ENCODE results near the gene NACA2.
"Not testable (repeated sequence)": the region's sequence is repeated elsewhere in the genome, so short reads cannot be mapped to it uniquely, and the experiment has no call there.

NACA2 gene

DNA sequence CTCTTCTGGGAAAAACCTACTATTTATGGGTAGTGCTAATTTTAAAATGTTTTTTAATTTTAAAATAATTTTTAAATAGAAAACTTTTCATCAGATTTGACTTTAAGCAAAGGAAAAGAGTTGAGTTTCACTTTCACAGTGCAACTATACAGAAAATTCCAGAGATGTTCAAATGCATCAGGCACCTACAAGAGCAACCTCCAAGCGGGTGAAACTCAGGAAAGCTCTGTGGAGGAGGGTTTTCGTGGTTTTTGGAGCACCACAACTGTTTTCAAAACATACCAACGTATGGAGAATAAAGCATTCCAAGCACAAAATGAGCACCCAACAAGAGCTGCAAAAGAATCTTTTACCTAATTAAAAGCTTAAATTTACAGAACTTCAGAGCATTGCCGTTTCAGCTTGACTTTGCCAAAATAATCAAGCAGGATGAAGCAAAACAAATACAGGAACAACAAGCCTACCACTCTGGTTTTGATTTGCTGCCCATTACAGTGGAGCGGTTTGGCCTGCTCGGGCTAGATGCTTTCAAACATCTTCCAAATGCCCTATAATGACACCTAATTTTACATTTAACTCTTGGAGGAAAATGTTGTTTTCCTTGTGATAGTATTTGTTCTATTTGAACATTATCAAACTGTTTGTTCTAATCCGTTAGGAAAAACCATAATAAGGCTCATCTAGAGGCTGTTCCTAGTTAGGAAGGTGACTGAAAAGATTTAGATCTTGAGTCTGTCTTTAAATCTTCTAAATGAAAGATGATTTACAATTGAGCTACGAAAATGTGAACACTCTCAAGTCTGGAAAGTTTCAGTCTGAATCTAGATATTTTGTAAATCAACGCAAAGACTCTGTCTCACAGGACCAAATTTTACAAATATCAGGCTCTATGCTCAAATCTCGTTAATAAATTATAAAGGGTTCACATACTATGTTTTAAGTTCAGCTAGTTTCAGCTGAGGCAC is 34.5 kb downstream of the NACA2 start:
- no peak overlapping the region for H3K4me3 Mint-ChIP-seq
- peaks cover 11% of the 10 kb centered on the region for H3K4me1 Mint-ChIP-seq

DNA sequence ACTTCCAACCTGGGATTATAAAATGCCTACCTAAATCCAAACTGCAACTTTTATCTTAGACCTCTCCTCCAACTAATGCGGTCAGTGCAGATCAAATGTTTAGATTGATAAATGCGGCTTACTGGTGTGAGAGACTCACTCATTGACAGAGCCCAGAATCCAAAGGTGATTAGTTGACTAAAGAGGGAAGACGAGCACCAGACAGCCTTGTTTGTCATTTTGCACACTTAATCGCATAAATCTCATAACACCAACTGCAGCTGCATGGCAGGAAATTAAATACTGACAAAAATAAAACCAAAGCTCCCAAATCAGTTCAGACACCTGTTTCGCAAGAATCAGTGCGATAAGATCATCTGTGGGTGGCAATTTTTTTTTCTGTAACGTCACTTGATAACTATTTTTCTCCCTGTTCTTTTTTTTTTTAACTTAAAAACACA is 35.9 kb downstream of the NACA2 start:
- TF ChIP-seq, protein P1, sequence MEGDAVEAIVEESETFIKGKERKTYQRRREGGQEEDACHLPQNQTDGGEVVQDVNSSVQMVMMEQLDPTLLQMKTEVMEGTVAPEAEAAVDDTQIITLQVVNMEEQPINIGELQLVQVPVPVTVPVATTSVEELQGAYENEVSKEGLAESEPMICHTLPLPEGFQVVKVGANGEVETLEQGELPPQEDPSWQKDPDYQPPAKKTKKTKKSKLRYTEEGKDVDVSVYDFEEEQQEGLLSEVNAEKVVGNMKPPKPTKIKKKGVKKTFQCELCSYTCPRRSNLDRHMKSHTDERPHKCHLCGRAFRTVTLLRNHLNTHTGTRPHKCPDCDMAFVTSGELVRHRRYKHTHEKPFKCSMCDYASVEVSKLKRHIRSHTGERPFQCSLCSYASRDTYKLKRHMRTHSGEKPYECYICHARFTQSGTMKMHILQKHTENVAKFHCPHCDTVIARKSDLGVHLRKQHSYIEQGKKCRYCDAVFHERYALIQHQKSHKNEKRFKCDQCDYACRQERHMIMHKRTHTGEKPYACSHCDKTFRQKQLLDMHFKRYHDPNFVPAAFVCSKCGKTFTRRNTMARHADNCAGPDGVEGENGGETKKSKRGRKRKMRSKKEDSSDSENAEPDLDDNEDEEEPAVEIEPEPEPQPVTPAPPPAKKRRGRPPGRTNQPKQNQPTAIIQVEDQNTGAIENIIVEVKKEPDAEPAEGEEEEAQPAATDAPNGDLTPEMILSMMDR (IDR thresholded peaks at IDR 0.05; ENCODE audit: unreplicated experiment in 3 of 3), result no peak
- no peak overlapping the region for H3K27ac Mint-ChIP-seq
- H3K9me3 Mint-ChIP-seq, result no peaks in the 10 kb centered on the region
- H3K4me3 Mint-ChIP-seq, result no peak overlapping the region
- H3K27me3 Mint-ChIP-seq (ENCODE audit: low read depth), result peaks cover 11% of the 10 kb centered on the region
- peaks cover 11% of the 10 kb centered on the region for H3K4me1 Mint-ChIP-seq
- H3K36me3 Mint-ChIP-seq (ENCODE audit: low read depth), result no peaks in the 10 kb centered on the region

More for the DNA sequence above, 34.5 kb downstream of the NACA2 start:
- no peak overlapping the region for H3K27ac Mint-ChIP-seq
- no peaks in the 10 kb centered on the region for H3K9me3 Mint-ChIP-seq
- TF ChIP-seq, protein P1 (IDR thresholded peaks at IDR 0.05; ENCODE audit: unreplicated experiment in 3 of 3), result no peak
- H3K36me3 Mint-ChIP-seq (ENCODE audit: low read depth), result no peaks in the 10 kb centered on the region
- H3K27me3 Mint-ChIP-seq (ENCODE audit: low read depth), result peaks cover 6% of the 10 kb centered on the region

DNA sequence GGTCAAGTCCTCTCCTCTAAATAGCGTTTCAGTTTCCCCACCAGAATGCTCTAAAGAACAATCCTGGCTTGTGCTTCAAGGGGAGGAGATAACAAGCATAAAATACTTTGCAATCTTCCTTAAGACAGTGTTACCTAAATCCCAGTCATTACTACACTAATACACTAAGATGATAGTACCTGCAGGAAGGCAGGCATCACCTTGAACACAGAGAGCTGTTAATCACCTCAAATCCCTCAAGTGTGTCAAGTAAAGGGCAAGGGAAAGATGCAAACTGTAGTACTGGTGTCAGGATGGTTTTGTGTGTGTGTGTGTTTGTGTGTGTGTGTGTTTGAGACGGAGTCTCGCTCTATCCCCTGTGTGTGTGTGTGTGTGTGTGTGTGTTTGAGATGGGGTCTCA is 36.8 kb downstream of the NACA2 start:
- Mint-ChIP-seq H3K36me3 (ENCODE audit: low read depth) (no peaks in the 10 kb centered on the region), H3K27me3 (ENCODE audit: low read depth) (peaks cover 13% of the 10 kb centered on the region), H3K27ac (no peak overlapping the region), H3K9me3 (no peaks in the 10 kb centered on the region), H3K4me3 (no peak overlapping the region), H3K4me1 (peaks cover 11% of the 10 kb centered on the region)
- TF ChIP-seq, protein P1 (IDR thresholded peaks at IDR 0.05; ENCODE audit: unreplicated experiment in 3 of 3), result no peak

DNA sequence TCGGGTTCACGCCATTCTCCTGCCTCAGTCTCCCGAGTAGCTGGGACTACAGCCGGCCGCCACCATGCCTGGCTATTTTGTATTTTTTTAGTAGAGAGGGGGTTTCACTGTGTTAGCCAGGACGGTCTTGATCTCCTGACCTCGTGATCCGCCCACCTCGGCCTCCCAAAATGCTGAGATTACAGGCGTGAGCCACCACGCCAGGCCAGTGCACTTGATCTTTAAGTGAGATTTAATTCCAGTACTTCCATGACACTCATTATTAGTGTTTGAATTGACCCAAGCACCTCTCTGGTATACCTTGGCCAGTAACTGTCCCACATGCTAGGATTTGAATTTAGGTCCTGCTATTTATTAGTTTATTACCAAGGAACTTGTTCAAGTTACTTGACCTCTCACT is 38.5 kb downstream of the NACA2 start:
- H3K27ac Mint-ChIP-seq; H3K36me3 Mint-ChIP-seq (ENCODE audit: low read depth); H3K9me3 Mint-ChIP-seq; H3K4me3 Mint-ChIP-seq; H3K4me1 Mint-ChIP-seq: not testable (repeated sequence)
- peaks cover 13% of the 10 kb centered on the region for H3K27me3 Mint-ChIP-seq (ENCODE audit: low read depth)

DNA sequence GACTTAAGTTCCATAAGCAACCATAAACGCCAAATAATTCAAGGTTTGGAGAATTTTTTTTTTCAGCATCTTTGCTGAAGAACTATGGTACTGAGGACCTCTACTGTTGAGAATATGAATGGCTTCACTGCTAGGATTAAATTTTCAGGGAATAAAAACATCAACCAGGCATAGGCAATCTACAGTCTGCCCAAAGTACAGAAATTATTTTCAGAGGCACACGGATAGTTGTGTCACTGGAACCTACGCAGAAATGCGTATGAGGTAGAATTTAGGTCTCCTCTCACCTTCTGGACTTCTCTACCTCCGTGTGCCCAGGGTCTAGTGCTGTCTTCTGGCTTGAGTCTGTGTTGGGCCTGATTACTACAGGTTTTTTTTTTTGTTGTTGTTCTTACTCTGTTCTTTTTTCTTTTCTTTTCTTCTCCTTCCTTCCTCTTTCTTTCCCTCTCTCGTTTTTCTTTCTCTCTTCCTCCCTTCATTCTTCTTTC is 39.7 kb downstream of the NACA2 start:
- H3K4me3 Mint-ChIP-seq, result no peak overlapping the region
- TF ChIP-seq, protein P1 (IDR thresholded peaks at IDR 0.05; ENCODE audit: unreplicated experiment in 3 of 3), result peak; percentile 76 to 83 (median 76)
- peaks cover 4% of the 10 kb centered on the region for H3K9me3 Mint-ChIP-seq
- peaks cover 13% of the 10 kb centered on the region for H3K27me3 Mint-ChIP-seq (ENCODE audit: low read depth)
- no peak overlapping the region for H3K27ac Mint-ChIP-seq
- no peaks in the 10 kb centered on the region for H3K36me3 Mint-ChIP-seq (ENCODE audit: low read depth)
- peaks cover 7% of the 10 kb centered on the region for H3K4me1 Mint-ChIP-seq

DNA sequence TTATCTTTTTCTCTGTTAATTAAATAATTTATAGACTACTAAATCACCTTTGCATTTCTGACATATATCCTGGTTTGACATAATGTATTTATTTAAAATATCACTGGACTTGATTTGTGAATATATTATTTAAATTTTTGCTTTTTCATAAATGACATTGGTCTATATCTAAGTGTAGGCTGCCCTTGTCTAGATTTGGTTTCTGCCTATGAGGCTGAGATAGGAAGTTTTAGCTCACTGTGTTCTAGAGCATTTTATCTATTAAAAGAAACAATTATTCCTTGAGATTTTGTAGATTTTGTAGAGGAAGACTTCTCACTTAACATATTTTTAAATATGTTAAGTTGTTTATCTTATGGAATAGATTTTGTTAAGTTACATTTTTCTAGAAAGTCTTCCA is 43.9 kb downstream of the NACA2 start:
- no peak overlapping the region for H3K4me3 Mint-ChIP-seq
- peaks cover 12% of the 10 kb centered on the region for H3K27me3 Mint-ChIP-seq (ENCODE audit: low read depth)

More for the DNA sequence above, 43.9 kb downstream of the NACA2 start:
- TF ChIP-seq, protein P1 (IDR thresholded peaks at IDR 0.05; ENCODE audit: unreplicated experiment in 3 of 3), result no peak
- Mint-ChIP-seq H3K36me3 (ENCODE audit: low read depth) (peaks cover 6% of the 10 kb centered on the region), H3K27ac (no peak overlapping the region), H3K4me1 (no peaks in the 10 kb centered on the region), H3K9me3 (peaks cover 22% of the 10 kb centered on the region)

Data from nephron (organoid).